GM19324 (cell line): ENCODE data around the gene DTNB.

ENCODE experiments used
- ATAC-seq: cut with Tn5 transposase; IDR thresholded peaks from one replicate; pipeline ENCODE4 v1.9.1; 2021; ENCODE audit warnings: mild to moderate bottlenecking, moderate library complexity; ENCODE audit not compliant: unreplicated experiment, low FRiP score

The DTNB gene

DNA sequence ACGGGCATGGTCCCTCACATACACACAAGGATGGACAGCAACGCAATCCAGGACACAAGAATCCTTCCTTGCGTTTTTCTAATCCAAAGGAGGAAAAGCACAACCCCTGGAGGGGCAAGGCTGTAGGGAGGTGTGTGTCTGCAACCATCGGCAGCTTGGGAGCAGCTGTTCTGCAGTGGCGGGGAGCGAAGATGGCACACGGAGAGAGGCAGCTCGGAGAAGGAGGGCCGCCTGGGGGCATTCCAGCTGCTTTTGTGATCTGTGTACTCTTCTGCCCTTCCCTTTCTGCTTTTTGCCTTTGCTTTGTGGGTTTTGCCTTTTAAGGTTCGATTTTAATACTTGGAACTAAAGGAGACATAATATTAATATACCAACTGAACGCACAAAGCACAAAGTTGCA lies 194.6 kb downstream of the DTNB start:
- no peak for ATAC-seq

DNA sequence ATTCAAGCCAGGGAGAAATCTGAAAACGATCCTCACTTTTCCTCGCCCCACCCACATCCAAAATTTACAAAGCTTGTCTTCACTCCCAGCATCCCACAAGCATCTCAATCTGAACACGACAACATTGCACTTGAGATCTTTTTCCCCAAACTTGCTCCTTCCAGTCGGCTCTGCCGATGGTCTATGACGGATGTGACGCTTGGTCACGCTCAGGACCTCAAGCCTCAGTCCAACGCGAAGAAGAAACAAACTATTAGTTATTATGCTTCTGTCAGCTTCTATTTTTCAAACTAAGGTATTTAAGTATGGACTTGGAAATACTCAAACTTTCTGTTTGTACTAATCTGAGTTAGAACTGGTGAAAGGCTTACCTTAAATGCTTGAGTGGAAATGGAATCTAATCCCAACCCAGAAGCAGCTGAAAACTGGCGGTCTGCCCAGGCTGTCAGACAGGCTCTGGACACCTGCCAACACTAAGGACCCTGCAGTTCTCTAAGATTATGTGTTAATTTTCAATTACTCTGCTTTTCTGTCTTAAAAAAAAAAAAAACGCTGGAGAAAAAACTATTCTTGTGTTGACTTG lies 199.5 kb downstream of the DTNB start:
- no peak for ATAC-seq

DNA sequence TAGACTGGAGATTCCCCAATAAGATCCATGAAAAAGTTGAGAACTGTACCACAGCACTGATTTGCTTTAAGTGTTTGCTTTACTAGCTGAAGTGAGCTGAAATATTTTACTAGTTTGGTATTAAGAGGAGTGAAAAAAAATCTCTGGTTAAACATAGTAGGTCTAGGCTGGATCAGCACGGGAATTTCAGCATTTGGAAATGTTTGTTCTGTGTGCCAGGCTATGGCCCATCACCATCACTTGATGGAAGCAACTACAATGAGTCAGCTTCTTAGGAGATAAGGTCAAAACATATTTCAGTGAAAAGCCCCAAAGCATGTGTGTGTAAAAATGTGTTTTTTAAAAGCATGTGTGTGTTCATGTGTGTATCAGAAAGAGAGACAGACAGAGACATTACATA lies 200.2 kb downstream of the DTNB start:
- no peak for ATAC-seq

DNA sequence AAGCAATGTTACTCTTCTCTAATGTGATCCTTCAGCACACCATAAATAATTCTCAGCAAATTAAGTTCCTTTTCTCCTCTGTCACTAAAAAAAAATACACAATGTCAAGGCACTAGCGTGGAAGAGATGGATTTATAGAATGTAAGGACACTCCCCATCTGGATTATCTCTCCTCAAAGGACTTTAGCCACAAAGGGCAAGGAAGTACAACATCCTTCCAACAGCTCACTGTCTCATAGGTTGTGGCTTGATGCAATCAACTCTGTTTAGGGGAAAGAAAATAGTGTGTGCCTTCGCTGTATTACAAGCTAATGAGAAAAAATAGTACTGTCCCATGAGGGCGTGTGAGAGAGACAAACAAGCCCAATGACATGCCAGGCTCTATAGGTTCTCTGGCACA lies 202.6 kb downstream of the DTNB start:
- no peak for ATAC-seq

DNA sequence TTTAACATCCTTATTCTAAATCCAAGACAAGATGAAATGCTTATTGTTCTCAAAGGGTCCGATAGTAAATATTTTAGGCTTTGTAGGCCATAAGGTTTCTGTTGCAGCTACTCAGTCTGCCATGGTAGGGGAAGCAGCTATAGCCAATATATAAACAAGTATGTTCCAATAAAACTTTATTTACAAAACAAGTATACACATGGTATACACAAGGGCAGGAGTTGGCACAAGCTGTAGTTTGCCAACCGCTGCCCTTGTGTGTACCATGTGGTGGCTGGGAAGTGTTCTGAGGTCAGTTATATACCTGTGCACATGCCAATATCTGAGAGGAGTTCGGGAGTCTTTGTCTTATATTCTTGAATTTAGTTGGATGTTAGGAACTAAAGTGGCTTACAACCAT lies 205.6 kb downstream of the DTNB start:
- ATAC-seq, result no peak

DNA sequence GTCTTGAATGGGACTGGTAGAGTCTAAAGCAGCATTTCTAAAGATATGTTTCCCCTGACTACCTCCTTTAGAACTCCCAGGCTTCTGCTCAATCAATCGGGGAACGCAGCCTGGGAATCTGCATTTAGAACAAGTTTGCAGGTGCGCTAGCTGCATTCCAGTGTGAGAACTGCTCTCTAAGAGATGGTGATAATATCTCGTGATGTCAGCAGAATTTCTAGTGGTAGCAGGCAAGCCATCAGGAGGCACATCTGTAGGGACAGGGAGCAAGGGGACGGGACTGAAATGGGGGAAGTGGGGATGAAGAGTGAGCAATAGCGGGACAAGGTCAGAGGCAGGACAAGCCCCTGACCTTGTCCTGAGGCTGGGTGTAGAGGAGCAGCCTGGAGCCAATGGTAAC lies 211.4 kb downstream of the DTNB start:
- ATAC-seq, result no peak

DNA sequence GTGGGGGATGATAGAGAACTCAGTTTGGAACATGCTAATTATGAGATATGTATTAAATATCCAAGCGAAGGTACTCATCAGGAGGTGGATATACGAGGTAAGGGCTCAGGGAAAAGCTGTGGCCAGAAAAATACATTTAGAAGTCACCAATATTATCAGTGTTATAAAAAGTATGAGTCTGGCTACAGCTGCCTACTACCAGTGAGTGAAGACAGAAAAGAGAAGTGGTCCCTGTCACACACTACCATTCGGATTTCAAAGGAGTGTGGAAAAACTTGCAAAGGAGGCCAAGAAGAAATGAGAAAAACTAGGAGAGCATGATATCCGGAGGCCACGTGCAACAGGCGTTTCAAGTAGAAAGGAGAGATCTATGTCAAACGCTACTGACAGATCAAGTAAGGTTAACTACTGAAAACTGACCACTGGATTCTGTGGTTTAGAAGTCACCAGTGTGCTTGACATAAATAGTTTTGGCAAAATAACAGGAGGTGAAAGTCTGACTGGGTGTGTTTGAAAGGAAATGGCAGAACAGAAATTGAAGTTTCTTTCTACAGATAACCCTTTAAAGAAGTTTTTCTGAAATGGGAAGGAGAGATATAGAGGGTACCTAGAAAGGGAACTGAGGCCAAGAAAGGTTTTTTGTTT lies 213.0 kb downstream of the DTNB start:
- ATAC-seq, result peak; percentile 63

DNA sequence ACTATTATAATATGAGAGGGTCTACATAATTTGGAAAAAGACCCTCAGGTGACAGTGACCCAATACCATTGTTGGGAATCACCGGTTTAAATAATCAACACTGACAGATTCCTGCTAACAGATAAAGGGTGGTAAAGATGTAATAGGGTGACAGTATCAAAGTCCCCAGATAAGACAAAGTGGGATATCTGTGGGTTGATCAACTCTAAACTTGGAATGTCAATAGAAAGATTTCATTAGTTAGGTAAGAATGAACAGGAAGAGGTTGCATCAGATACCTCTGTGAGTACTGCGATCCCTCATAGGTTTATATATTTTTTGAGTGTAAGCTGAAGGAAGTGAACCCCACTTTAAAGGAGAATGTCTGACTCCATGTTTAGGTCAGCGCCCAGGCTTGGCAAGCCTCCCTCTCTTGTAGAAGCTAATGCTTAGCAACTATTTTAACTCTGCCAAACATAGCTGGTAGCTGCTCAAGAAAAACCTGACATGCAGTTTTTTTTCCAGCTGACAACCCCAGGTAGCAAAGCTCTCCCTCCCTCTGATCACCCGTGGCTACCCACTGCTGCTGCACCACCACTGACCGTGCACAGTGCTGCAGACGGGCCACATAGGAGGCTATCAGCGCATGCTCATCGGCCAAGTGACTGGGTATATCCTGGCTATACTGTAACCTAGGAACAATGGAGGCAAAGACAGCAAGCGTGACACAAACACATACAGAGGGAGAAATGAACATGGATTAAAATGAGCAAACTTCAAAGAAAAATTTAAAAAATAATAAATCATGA lies 218.4 kb downstream of the DTNB start:
- ATAC-seq, result no peak

DNA sequence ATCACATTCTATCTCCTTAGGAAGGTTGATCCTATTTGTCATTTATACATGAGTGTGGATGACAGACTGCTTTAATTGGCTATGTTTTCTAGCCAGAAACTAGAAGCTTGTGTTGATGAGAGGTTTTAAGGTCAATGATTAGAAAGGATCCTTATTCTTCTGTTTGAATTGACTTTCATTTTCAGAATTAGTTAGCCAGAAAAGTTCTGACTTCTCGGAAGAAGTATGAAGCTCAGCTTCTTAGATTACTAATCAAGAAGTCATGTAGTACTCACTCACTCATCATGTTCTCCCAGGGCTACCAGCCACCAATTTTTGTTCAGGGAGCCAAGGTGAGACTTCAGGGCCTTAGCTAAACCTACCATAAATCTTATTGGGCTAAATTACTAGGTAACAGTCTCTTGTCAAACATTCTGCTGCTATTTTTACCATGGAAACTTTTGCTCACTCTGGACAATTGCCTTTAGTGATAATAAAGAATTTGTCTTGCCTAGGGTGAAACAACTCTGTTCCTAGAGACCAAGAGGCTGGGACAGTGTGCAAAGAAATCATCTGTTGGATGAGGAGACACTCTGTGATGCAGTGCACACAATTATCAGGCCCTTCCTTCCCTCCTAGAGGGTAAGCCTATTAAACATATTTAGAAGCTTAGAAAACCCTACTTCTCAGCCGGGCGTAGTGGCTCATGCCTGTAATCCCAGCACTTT lies 220.0 kb downstream of the DTNB start:
- ATAC-seq, result no peak

DNA sequence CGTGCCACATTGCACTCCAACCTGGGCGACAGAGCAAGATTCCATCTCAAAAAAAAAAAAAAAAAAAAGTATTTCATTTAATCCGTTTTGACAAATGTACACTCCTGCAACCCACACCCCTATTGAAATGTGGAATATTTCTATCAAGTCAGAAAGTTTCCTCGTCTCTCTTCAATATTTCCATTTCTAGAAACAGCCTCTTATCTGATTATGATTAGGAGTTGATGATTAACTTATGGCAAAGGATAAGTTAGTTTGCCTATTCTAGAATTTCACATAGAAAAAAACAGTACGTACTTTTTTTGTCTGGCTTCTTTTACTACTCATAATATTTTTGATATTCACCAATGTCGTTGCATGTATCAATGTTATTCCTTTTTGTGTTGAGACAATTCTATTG lies 224.6 kb downstream of the DTNB start:
- ATAC-seq, result no peak

DNA sequence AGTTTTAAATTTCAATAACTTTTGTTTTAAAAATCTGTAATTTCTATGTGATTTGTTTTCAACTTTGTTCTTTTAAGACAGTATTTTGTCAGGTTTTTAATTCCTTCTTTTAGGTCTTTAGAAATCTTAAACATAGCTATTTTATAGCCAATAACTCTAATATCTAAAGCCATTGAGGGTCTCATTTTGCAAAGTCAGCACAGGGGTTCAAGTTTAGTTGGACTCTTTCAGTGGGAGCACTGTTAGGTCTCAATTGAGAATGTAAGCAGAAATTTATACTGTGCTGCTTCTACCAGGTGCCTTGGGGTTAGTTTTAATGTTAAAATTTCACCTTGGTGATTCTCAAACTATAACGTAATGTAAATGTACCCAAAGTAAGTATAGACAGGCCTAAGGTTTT lies 226.4 kb downstream of the DTNB start:
- ATAC-seq, result no peak

DNA sequence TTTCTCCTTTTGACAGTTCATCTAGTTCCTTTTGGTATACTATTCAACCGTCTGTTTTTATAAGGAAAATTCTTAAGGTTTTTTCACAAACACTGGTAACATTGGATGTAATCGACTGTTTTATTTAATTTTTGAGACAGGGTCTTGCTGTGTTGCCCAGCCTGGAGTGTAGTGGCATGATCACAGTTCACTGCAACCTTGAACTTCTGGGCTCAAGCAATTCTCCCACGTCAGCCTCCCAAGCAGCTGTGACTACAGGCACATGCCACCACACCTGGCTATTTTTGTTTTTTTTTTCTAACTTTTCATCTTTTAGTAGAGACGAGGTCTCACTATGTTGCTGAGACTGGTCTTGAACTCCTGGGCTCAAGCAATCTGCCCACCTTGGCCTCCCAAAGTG lies 227.3 kb downstream of the DTNB start:
- ATAC-seq, result no peak

DNA sequence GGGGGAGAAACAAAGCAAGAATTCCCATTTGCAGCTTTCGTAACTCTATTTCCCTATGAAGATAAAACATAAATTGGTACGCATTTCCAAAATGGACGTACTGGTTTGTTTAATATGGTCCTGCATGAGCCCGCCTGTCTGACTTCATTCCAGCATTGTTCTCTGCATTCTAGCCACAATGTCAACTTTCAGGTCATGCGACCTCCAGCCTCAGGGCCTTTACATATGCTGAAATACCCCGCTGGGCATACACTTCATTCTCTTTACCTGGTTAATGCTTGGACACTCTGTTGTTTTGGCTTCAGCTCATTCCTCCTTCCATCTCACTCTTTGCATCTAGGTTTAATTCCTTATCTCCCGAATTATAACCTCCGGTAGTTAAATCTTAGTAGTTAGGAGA lies 227.9 kb downstream of the DTNB start:
- no peak for ATAC-seq

DNA sequence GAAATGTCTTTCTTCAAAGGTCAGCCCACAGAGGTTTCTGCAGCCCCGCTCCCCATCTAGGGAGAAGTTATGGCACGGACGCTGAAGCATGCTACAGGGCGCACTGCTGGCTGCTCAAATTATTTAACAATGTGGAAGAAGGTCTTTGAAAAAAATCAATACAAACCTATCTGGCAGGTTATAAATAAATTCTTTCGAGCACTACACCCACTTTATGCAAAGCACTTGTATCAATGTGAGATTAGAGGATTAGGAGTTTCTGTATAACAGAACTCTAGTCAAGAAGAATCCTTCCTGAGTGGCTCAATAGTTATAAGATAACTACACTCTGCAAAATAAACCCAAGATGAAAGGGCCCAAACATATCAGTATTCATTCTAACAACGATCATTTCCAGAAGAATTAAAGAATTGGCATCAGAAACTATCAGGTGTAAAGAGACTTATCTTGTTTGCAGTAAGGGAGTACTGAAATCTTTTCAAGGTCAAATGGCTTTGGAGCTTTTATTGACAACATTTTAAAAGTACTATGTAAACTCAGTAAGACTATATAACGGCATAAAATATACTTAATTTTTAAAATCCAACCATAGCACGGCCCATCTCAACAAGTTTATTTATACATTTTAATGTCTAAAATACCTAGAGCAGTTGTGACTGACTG lies 228.6 kb downstream of the DTNB start:
- no peak for ATAC-seq

DNA sequence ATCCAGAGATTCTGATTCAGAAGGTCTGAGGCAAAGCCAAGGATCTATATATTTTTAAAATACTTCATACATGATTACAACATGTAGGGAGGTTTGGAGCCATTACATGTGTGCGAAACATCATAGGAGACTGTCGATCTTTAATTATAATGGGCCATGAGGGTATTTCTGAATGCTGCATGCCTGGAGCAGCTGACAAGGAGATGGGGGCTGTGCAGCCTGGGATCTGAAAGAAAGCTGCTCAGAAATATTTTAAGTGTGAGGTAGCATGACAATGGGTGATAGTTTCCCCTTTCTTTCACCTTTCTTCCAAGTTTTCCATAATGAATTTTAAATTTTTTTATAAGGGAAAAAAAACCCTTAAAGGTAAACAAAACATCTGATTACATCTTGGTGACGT lies 229.6 kb downstream of the DTNB start:
- no peak for ATAC-seq

DNA sequence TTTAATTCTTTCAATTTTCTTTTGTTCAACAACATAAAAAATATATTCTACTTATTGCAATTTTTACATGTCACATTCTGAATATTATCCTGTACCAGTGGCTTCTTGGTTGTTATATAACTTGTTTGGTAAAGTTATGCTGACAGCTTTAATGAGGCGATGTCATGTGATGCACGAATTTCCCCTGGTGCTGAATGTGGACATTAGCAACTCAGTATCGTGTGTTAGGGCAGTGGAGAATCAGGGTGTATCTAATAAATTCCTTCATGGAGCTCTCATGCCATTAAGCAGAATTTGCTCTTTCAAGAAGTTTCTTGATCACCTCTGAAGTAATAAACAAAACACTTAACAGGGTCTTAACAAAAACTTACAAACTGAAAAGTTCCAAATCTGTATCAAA lies 232.0 kb downstream of the DTNB start:
- no peak for ATAC-seq

DNA sequence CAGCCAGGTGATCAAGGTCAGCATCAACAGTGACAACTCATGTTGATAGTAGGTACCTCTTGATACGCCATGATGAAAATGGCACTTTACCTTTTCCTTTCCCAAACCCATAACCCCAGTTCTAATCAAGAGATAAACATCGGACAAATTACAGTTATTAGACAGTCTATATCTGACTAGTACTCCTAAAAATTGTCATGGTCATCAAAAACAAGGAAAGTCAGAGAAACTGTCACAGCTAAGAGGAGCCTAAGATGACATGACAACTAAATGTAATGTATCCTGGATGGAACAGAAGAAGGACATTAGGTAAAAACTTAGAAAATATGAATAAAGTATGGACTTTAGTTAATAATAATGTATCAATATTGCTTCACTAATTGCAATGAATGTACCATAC lies 234.6 kb downstream of the DTNB start:
- no peak for ATAC-seq

DNA sequence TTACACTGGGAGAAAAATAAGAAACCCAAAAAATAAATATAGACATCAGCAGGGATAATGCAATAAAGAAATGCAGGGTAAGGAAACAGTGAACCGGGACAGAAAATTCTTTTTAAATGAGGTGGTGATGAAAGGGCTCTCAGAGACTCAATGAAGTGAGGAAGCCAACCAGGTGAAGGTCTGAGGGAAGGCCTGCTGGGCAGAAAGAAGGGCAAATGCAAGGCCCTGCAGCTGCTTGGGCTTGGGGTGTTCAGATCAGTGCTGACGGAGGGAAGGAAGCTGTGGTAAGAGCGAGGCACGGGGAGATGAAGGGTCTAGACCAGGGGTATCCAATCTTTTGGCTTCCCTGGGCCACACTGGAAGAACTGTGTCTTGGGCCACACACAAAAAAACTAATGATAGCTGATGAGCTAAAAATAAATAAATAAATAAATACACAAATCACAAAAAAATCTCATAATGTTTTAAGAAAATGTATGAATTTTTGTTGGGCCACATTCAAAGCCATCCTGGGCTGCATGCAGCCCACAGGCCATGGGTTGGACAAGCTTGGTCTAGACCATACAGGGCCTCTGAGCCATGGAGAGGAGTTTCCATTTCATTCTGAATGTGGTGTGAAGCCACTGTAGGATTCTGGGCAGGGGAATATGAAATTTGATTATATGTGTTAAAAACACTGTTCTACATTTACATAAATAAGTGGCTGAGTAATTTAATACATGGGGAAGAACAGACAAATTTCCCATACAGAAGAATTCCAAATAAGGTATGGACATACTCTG lies 235.3 kb downstream of the DTNB start:
- ATAC-seq, result no peak

DNA sequence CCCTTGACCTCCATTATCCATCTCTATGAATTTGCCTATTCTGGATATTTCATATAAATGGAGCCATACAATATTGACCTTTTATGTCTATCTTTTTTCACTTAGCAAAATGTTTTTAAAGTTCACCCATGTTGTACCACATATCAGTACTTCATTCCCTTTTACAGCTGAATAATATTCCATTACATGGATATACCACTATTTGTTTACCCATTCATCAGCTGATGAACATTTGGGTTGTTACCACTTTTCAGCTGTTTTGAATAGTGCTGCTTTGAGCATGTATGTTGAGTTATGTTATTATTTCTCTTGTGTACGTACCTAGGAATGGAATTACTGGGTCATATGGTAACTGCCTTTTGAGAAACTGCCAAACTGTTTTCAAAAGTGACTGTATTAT lies 238.0 kb downstream of the DTNB start:
- no peak for ATAC-seq

DNA sequence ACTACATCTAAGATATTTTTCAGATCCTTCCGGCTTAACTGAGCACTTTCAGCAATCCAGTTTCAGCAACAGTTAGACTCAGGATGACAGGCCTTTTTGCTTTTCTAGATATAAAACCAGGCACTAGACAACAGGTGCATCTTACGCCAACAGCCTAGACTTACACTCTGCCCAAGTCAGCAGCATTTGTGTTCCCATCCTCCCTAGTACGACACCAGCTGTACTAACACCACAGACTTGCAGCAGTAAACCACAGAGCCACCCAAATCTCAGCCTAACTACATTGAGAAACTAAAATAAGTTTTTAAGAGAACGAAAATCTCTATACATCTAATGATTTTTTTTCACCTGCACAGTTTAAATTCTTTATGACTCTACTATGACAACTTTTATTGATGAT lies 241.8 kb downstream of the DTNB start:
- no peak for ATAC-seq
